ENCODE results near the gene MORN1.
A peak's percentile ranks its signal among the peaks of the same experiment; 100 is the strongest.

Gene MORN1

DNA sequence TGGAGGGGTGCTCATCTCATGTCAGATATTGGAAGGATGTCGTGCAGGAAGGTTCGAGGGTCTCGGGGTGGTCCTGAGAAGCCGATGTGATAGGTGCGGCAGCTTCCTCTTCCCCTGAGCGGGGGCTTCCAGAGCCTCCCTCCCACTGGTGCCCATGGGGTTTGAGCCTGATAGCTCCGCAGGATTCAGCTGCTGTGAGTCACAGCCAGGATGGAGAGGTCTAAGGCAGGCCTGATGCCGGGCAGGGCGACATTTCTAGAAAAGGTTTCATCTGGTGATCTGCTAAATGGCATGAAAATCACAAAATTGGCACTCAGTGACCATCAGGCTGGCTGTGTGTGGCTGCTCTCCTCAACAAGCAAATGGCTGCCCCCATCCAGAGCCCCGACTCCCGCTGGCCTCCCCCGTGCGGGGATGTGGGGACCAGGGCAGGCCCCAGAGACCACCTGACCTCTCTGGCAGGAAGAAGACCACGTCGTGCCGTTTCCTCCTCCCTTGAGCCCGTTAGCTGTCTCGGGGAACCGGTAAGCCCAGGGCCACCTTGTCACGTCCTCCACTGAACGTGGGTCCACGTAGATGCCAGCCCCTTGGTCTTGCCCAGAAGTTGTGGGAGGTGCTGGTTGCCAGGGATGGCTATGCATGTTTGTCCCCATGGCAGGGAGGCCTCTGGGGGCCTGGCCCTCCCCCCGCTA is 97.2 kb downstream of the MORN1 start:
- Mint-ChIP-seq H3K36me3 (peaks cover 6 to 22% of the 10 kb centered on the region in 2 donors), H3K27ac (peak overlapping the region; percentile 81), H3K4me1 (peaks cover 56 to 91% of the 10 kb centered on the region in 2 donors), H3K27me3 (no peaks in the 10 kb centered on the region), H3K9me3 (no peaks in the 10 kb centered on the region), H3K4me3 (no peak overlapping the region)
- ATAC-seq (replicated peaks) (no peak), DNase-seq (no peak)

DNA sequence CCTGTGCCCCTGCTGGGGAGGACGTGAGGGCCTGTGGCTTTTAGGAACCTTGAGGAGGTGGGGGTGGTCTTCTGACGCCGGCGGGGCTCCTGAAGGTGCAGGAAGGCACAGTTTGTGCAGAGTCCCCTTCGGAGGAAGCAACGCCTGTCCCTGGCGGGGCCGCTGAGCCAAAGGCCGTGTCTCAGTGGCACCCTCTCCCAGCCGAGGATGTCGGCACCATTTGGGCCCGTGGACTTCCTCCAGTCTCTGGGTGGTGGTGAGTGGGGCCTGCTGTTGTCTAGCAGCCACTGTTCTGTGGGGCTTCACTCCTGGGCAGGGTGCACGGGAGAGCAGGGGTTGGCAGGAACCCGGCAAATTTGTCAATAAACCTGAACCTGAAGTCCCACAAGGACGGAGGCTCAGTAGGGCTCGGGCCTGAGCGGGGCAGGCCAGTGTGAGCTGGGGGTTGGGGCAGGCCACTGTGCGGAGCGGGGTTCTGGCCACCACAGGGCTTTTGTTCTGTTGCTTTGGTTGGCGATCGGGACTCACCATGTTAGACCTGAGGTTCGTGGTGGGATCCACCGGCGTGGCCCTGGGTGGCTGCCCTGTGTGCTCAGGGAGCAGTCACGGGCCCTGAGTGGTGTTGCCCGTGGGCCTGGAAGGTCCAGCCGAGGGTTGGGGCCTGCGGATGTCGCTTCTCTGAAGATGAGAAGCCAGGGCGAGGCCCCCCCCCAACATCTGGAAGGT is 98.5 kb downstream of the MORN1 start:
- H3K9me3 Mint-ChIP-seq = no peaks in the 10 kb centered on the region
- no peak overlapping the region for H3K27ac Mint-ChIP-seq
- peaks cover 6 to 18% of the 10 kb centered on the region in 2 donors for H3K36me3 Mint-ChIP-seq
- peaks cover 59 to 92% of the 10 kb centered on the region in 2 donors for H3K4me1 Mint-ChIP-seq
- ATAC-seq (replicated peaks) = no peak
- H3K27me3 Mint-ChIP-seq = no peaks in the 10 kb centered on the region
- H3K4me3 Mint-ChIP-seq = no peak overlapping the region
- no peak for DNase-seq

DNA sequence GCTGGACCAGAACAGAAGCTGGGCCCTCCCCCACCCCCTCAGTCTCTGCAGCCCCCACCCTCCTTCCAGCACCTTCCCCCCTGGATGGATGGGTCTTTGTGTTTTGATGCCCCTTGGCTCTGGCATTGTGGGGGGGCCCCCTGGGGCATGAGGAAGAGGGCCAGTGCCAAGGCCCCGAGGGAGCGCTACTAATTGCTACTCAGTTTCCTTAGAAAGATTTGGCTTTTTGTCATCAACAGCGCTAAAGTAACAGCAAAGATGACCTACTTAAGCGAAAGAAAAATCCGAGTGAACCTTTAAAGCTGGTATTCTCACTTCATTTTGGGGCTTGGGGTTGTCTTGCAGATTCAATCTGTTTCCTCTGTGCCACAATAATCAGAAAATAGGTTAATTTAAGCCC is 99.8 kb downstream of the MORN1 start:
- Mint-ChIP-seq H3K27me3 (no peaks in the 10 kb centered on the region), H3K4me1 (peaks cover 59 to 89% of the 10 kb centered on the region in 2 donors), H3K9me3 (no peaks in the 10 kb centered on the region), H3K36me3 (peaks cover 13 to 19% of the 10 kb centered on the region in 2 donors), H3K4me3 (peak overlapping the region; percentile 29 to 77), H3K27ac (peak overlapping the region; percentile 95)
- ATAC-seq (replicated peaks) = no peak
- no peak for DNase-seq

DNA sequence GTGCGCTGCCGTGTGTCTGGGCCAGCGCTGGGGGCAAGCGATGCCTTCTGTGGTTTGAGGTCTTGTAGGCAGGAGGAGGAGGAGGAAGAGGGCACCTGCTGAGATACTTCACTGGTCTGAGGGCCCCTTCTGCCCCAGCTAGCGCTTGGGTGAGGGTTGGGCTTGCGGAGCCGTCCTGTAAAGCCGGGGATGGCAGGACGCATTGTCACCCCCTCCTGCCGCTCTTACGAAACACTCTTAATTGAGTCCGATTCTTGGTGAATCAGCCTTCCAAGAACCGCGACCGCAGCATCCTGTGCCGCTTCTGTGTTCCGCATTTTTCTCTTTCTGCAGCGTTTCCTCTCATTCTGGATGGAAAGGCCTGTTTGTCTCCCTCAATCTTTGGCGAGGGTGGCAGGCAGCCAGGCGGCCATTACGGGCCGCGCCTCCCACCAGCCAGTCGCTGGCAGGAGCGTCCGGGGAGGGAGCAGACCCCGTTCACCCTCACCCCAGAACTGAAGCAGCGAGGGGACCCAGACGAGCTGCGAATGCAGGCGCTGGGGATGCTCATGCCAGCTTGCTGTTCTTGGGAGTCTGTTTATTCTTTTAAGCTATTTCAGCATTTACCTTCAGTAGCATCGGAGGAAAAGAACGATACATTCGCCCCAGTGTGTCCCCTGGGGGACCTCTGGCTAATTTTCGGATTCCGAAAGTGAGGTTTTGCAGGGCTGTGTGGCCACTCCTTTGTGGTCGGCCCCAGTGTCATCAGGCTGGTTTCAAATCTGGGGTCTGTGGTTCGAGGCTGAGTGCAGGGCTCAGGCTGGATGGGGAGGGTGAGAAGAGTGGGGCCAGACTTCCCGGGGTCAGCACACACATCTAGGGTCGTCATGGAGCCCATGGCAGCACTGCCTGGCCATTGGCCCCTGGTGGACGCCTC is 100.5 kb downstream of the MORN1 start:
- Mint-ChIP-seq H3K27ac (peak overlapping the region; percentile 95), H3K27me3 (no peaks in the 10 kb centered on the region), H3K4me1 (peaks cover 57 to 84% of the 10 kb centered on the region in 2 donors), H3K4me3 (peak overlapping the region; percentile 77 to 83), H3K36me3 (peaks cover 14 to 17% of the 10 kb centered on the region in 2 donors), H3K9me3 (no peaks in the 10 kb centered on the region)
- DNase-seq (peak; percentile 71), ATAC-seq (replicated peaks) (peak; percentile 87 to 88)

DNA sequence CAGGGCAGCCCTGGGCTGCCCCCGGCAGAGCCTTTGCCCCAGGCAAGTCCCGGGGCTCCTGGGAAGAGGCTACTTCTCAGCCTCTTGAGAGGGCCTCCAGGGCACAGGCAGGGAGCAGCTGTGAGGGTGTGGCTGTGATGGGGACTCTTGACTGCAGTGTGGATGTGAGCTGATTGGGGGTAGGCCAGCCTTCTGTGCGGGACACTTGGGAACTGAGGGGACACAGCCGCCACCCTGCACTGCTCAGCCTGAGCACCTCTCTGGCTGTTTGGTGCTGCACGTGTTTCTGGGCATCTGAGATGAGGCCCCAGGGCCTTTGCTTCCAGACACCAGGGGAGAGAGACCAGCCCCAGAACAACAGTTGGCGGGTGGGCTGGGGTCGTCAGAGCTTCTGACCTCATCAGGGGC is 101.2 kb downstream of the MORN1 start:
- H3K36me3 Mint-ChIP-seq = peaks cover 12 to 14% of the 10 kb centered on the region in 2 donors
- ATAC-seq (replicated peaks) (peak; percentile 46 to 50), DNase-seq (no peak)
- H3K4me1 Mint-ChIP-seq = peaks cover 55 to 77% of the 10 kb centered on the region in 2 donors
- no peaks in the 10 kb centered on the region for H3K9me3 Mint-ChIP-seq
- H3K27ac Mint-ChIP-seq = peak overlapping the region; percentile 95
- no peaks in the 10 kb centered on the region for H3K27me3 Mint-ChIP-seq
- peak overlapping the region; percentile 77 to 83 for H3K4me3 Mint-ChIP-seq

DNA sequence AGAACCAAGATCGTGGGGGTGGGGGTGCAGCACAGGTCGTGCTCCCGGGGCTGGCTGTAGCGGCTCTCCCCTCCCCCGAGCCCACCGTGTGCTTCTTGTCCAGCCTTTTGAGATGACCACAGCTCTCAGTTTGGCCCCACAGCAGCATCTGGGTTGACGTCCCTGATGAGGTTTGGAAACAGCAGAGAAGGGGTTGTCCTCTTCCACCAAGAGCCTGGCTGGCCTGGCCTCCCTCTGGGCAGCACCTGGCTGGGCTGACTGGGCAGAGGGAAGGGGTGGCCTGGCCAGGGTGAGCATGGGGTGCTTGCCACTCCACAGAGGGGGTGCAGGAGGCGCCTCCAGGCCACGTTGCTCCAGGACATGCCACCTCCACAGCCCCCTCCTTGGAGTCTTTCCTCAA is 101.7 kb downstream of the MORN1 start:
- ATAC-seq (replicated peaks) (no peak), DNase-seq (no peak)
- Mint-ChIP-seq H3K27me3 (no peaks in the 10 kb centered on the region), H3K4me3 (peak overlapping the region; percentile 77 to 83), H3K27ac (peak overlapping the region; percentile 95), H3K4me1 (peaks cover 53 to 71% of the 10 kb centered on the region in 2 donors), H3K9me3 (no peaks in the 10 kb centered on the region), H3K36me3 (peaks cover 12 to 14% of the 10 kb centered on the region in 2 donors)

DNA sequence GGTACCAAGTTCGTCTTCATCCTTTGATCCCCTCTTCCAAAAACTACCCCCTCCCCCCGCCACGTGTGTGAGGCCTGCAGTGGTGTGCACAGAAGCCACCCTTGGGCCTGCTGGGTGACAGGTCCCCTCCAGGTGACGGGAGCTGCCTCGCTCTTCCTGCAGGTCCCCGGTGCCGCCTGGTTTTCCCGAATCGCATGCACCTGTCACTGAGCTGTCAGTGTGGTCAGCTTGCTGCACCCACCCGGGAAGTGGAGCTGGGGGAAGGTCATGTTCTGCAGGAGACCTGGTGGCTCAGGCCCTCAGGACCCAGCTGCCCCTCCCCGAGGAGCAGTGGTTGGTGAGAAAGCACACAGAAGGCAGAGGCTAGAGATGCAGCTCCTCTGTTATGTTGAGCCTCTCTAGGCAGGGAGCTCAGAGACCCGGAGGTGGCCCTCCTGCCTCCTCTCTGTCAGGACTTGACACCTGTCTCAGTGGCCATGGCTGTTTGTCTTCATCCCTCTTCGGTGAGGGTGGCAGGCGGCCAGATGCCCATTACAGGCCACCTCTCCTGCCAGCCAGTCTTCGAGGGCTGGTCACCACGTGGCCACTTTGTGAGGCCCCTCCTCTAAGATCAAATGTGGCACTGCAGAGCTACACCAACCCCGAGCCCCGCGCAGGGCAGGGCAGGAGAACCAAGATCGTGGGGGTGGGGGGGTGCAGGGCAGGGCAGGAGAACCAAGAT is 102.4 kb downstream of the MORN1 start:
- H3K36me3 Mint-ChIP-seq = peaks cover 10 to 14% of the 10 kb centered on the region in 2 donors
- H3K4me1 Mint-ChIP-seq = peaks cover 47 to 65% of the 10 kb centered on the region in 2 donors
- no peaks in the 10 kb centered on the region for H3K27me3 Mint-ChIP-seq
- DNase-seq (no peak), ATAC-seq (replicated peaks) (no peak)
- no peaks in the 10 kb centered on the region for H3K9me3 Mint-ChIP-seq
- H3K27ac Mint-ChIP-seq = no peak overlapping the region
- H3K4me3 Mint-ChIP-seq = peak overlapping the region; percentile 44 to 46

DNA sequence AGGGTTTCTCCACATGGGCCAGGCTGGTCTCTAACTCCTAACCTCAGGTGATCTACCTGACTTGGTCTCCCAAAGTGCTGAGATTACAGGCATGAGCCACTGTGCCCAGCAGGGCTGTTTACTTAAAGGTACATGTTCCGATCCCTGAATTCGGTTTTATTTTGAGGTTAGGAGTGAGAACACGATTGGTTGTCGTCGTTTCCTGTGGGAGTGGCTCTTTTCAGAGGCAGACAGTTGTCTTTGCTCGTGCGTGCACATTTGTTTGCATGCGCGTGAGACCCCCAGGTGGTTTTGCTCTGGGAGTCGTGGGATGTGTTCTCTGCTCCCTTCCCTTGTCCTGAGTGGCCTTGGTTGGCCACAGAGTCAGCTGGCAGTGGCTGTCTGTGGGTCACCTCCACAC is 103.0 kb downstream of the MORN1 start:
- H3K27ac Mint-ChIP-seq = no peak overlapping the region
- no peaks in the 10 kb centered on the region for H3K27me3 Mint-ChIP-seq
- no peak for ATAC-seq (replicated peaks)
- DNase-seq = no peak
- no peaks in the 10 kb centered on the region for H3K9me3 Mint-ChIP-seq
- H3K4me1 Mint-ChIP-seq = peaks cover 42 to 58% of the 10 kb centered on the region in 2 donors
- peaks cover 8 to 17% of the 10 kb centered on the region in 2 donors for H3K36me3 Mint-ChIP-seq
- H3K4me3 Mint-ChIP-seq = no peak overlapping the region

DNA sequence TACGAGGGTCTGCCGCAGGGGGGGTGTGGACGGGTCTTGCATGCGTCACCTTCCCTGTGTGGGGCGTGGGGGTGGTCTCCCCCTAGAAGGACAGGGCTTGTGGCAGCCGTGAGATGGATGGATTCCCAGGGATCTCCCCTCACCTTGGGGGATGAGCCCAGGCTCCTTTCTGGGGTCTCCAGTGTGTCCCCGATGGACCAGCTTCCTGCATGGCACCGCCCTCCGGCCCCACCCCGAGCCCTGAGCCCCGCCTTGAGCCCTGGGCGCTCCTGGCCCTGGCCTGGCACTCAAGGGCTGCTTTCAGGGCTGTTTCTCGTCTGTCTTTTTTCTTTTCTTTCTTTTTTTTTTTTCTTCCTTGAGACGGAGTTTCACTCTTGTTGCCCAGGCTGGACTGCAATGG is 103.7 kb downstream of the MORN1 start:
- no peak for ATAC-seq (replicated peaks)
- no peaks in the 10 kb centered on the region for H3K9me3 Mint-ChIP-seq
- peaks cover 43 to 52% of the 10 kb centered on the region in 2 donors for H3K4me1 Mint-ChIP-seq
- no peak for DNase-seq
- no peak overlapping the region for H3K27ac Mint-ChIP-seq
- peaks cover 8 to 18% of the 10 kb centered on the region in 2 donors for H3K36me3 Mint-ChIP-seq
- H3K4me3 Mint-ChIP-seq = no peak overlapping the region
- no peaks in the 10 kb centered on the region for H3K27me3 Mint-ChIP-seq

DNA sequence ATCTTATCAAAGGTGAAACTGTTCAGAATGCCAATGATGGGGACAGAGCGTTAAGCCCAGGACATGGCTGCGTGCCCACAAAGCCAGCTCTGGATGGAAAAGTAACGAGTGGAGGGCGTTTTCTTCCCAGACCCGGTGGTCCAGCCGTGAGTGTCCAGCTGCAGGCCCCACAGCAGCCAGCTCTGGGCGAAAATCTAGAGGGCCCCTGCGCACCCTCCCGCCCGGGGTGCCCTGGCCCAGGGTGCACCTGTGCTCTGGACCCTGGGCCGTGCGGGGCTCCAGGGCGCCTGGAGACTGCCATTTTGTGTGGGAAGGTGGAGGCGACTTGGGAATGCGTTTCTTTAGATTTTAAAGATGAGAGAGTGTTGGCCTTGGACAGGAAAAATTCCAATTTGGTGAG is 104.4 kb downstream of the MORN1 start:
- Mint-ChIP-seq H3K4me3 (no peak overlapping the region), H3K36me3 (peaks cover 8 to 19% of the 10 kb centered on the region in 2 donors), H3K9me3 (no peaks in the 10 kb centered on the region), H3K4me1 (peaks cover 37 to 44% of the 10 kb centered on the region in 2 donors), H3K27ac (peak overlapping the region; percentile 42), H3K27me3 (no peaks in the 10 kb centered on the region)
- no peak for DNase-seq
- no peak for ATAC-seq (replicated peaks)

DNA sequence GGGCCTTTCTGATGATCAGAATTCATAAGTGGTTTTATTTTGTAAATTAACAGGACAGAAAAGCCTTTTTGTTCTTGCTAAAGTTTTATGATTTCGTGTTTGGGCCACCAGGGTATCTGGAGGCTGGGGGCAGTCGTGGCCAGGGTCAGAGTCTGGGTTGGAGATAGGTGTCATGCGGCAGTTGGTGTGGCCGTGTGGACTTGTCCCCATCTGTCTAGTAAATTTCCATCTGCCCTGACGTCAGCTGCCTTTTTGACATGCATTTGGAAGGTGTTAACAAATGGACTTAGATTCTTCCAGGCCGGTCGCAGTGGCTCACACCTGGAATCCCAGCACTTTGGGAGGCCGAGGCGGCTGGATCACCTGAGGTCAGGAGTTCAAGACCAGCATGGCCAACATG is 106.4 kb downstream of the MORN1 start:
- H3K27ac Mint-ChIP-seq = no peak overlapping the region
- ATAC-seq (replicated peaks) (no peak), DNase-seq (no peak)
- no peak overlapping the region for H3K4me3 Mint-ChIP-seq
- peaks cover 5 to 21% of the 10 kb centered on the region in 2 donors for H3K36me3 Mint-ChIP-seq
- no peaks in the 10 kb centered on the region for H3K27me3 Mint-ChIP-seq
- H3K9me3 Mint-ChIP-seq = no peaks in the 10 kb centered on the region
- peaks cover 21 to 26% of the 10 kb centered on the region in 2 donors for H3K4me1 Mint-ChIP-seq

DNA sequence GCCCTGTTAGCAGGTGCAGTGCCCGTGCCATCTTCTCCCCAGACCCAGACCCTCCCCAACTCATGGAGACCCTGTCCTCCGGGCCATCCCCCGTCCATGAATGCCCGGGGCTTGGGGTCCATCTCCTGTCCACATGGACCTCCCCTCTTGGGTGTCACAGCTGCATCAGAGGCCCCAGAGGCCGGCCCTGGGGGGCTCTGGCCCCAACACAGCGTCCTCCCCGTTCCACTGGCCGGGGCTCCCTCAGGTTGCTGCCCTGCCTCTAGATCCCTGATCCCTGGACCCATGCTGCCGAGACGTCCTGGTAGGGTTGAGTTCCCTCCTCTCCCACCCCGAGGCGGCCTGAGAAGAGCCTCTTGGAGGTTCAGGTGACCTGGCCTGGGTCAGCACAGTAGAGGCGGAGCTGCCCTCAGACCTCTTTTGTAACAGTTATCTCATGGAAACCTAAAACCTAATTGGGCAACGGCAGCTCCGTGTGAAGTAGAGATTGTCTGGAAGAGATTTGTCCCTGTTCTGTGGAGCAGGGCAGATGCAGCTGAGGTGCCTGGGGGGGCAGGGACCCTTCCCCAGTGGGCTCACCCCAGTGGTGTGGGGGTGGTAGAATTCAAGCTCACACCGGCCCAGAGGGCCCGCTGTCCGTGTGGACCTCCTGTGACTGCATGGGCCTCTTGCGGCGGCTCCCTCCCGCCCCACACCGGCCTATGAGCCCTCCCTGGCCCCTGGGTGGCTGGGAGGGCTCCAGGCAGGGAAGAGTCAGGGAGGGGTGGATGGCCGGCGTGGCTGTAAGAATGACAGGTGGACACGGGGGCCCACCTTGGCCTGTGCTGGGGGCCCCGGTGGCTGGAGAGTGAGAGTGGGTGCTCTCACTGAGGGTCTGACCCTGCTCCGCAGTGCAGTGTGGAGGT is 107.1 kb downstream of the MORN1 start:
- Mint-ChIP-seq H3K4me1 (peaks cover 20 to 26% of the 10 kb centered on the region in 2 donors), H3K27ac (peak overlapping the region; percentile 31), H3K36me3 (peaks cover 8 to 21% of the 10 kb centered on the region in 2 donors), H3K27me3 (no peaks in the 10 kb centered on the region), H3K9me3 (no peaks in the 10 kb centered on the region), H3K4me3 (no peak overlapping the region)
- no peak for ATAC-seq (replicated peaks)
- no peak for DNase-seq
